ENCODE results near the gene EDNRA. TPM values are rescaled to one million over a fixed set of nuclear protein-coding genes. Genes with fewer than 3 reads are reported as not detected.

The EDNRA gene
- total and polyA plus RNA-seq, 2 donors (not counting 3 experiments of a cell fraction or from before 2014, with no cell fraction given), result 0.01 TPM; not detected in 1

GRCh38 chr4:147581606-147582350 lies 100.9 kb downstream of the EDNRA start:
- H3K9me3 ChIP-seq (replicated peaks; ENCODE audit: control insufficient read depth, insufficient read depth, low read length), result no peaks in the 10 kb centered on the region
- H3K27me3 ChIP-seq (ENCODE audit: control insufficient read depth in 2 of 2, insufficient read depth in 2 of 2, low read length in 2 of 2), result no peaks in the 10 kb centered on the region
- no peak overlapping the region for H3K4me3 ChIP-seq (replicated peaks in 1 of 3; ENCODE audit: insufficient read depth in 1 of 3, low read depth in 1 of 3, low read length in 3 of 3)
- ChIA-PET CTCF (interaction anchor here (0.8 to 3.5 kb wide), 5 partner anchors 8 to 420 kb away, joined by 3 to 28 read pairs (median 5); no protein-coding TSS in a partner anchor), POLR2A (no interaction called here)
- no peak overlapping the region for H3K4me2 ChIP-seq (ENCODE audit: insufficient read depth, low read length)
- no peak for FAIRE-seq
- H3K36me3 ChIP-seq (ENCODE audit: control insufficient read depth in 2 of 2, extremely low read depth in 1 of 2, insufficient read depth in 2 of 2, low read length in 2 of 2), result no peaks in the 10 kb centered on the region
- no peak overlapping the region for H2AFZ ChIP-seq (ENCODE audit: low read depth, low read length)
- H3K27ac ChIP-seq (ENCODE audit: insufficient read depth, low read depth, low read length), result no peak overlapping the region
- dilution Hi-C loops (cut with MboI; ENCODE audit: extremely low pct_ligation_motif_present, low sequenced_read_pairs) (no loop called here), intact Hi-C loops (cut with micrococcal nuclease) (no loop called here)
- no peak for TF ChIP-seq POLR2A (IDR thresholded peaks at IDR 0.05; ENCODE audit: low read depth, low read length)
- TF ChIP-seq FOS (IDR thresholded peaks at IDR 0.05; ENCODE audit: borderline replicate concordance, insufficient read depth, low read length), result no peak
- no peak for TF ChIP-seq POLR2AphosphoS5 (IDR thresholded peaks at IDR 0.05; ENCODE audit: insufficient read depth, low read depth, low read length)
- TF ChIP-seq JUN (IDR thresholded peaks at IDR 0.05; ENCODE audit: borderline replicate concordance, insufficient read depth, insufficient read length, low read depth), result no peak
- no peak for TF ChIP-seq MAX (IDR thresholded peaks at IDR 0.05; ENCODE audit: insufficient read depth, insufficient read length)
- TF ChIP-seq MYC (IDR thresholded peaks at IDR 0.05; ENCODE audit: low read depth, low read length), result no peak
- TF ChIP-seq CTCF (IDR thresholded peaks at IDR 0.05; ENCODE audit: extremely low read depth in 1 of 2, insufficient read depth in 1 of 2, low read depth in 1 of 2, low read length in 2 of 2), result no peak
- TF ChIP-seq EZH2 (IDR thresholded peaks at IDR 0.05; ENCODE audit: borderline replicate concordance, low read depth, low read length, severe bottlenecking), result no peak
- TF ChIP-seq GATA2 (IDR thresholded peaks at IDR 0.05; ENCODE audit: insufficient read depth, insufficient read length, low read depth, low read length), result no peak
- no peaks in the 10 kb centered on the region for H3K79me2 ChIP-seq (ENCODE audit: control insufficient read depth, insufficient read depth, low read length)
- H3K4me1 ChIP-seq (ENCODE audit: control insufficient read depth, extremely low read depth, insufficient read depth, low read length), result peaks cover 14% of the 10 kb centered on the region
- DNase-seq (ENCODE audit: low read depth, low spot score), result no peak
- H3K9me1 ChIP-seq (replicated peaks; ENCODE audit: control insufficient read depth, extremely low read depth, insufficient read depth, low read length), result no peaks in the 10 kb centered on the region
- BruUV-seq (replicated peaks), result no TSS peak
- H4K20me1 ChIP-seq (replicated peaks; ENCODE audit: control insufficient read depth, extremely low read depth, insufficient read depth, low read length), result no peaks in the 10 kb centered on the region
- H3K9ac ChIP-seq (replicated peaks; ENCODE audit: extremely low read depth, insufficient read depth, low read length), result no peak overlapping the region
